HepG2 (cell line): ENCODE measurements around the gene NKD1. TPM values are rescaled to one million over a fixed set of nuclear protein-coding genes. Genes with fewer than 3 reads are reported as not detected.

Source experiments
- CAMTA2 ChIP-seq: sonication (generic); formaldehyde crosslinking; IDR thresholded peaks from 2 replicates; pipeline ENCODE4 v1.4.0; 2020; ENCODE audit warnings: mild to moderate bottlenecking, missing genetic modification reagents, borderline replicate concordance
- DMAP1 ChIP-seq: IDR thresholded peaks from 2 replicates; pipeline ENCODE4 v1.6.1; 2016
- HNRNPK ChIP-seq: fragments of 200-400 bp; formaldehyde crosslinking; IDR thresholded peaks from 2 replicates; pipeline ENCODE4 v1.6.1; 2018; ENCODE audit warnings: low read length, low read depth, moderate library complexity, mild to moderate bottlenecking; ENCODE audit not compliant: poor library complexity, severe bottlenecking
- KAT8 ChIP-seq: IDR thresholded peaks from 2 replicates; pipeline ENCODE4 v1.6.1; 2016; ENCODE audit warnings: missing genetic modification reagents, missing compliant biosample characterization
- NPAS2 ChIP-seq: sonication (generic); formaldehyde crosslinking; IDR thresholded peaks from 2 replicates; pipeline ENCODE4 v1.8.0; 2022; ENCODE audit warnings: mild to moderate bottlenecking, missing genetic modification reagents, borderline replicate concordance
- PLRG1 ChIP-seq: fragments of 450-650 bp; conservative IDR thresholded peaks from 2 replicates; pipeline ENCODE4 v1.6.1; 2016
- RAD21 ChIP-seq: fragments of 450-650 bp; formaldehyde crosslinking; IDR thresholded peaks from 2 replicates; pipeline ENCODE4 v1.5.0; 2020; ENCODE audit warnings: mild to moderate bottlenecking
- RARA ChIP-seq: IDR thresholded peaks from 2 replicates; pipeline ENCODE4 v1.6.1; 2016; ENCODE audit warnings: missing genetic modification reagents, missing compliant biosample characterization
- RFX5 ChIP-seq: IDR thresholded peaks from 2 replicates; pipeline ENCODE4 v1.6.1; 2011; ENCODE audit warnings: low read depth, low read length, improper control_type of control experiment
- SMAD3 ChIP-seq: sonication (generic); formaldehyde crosslinking; IDR thresholded peaks from 2 replicates; pipeline ENCODE4 v1.4.0; 2020; ENCODE audit warnings: missing genetic modification reagents
- SMYD3 ChIP-seq: sonication (generic); formaldehyde crosslinking; IDR thresholded peaks from 2 replicates; pipeline ENCODE4 v1.8.1; 2023; ENCODE audit warnings: mild to moderate bottlenecking, missing genetic modification reagents
- SOX5 ChIP-seq: IDR thresholded peaks from 2 replicates; pipeline ENCODE4 v1.6.1; 2016; ENCODE audit warnings: borderline replicate concordance
- TCF12 ChIP-seq, 2 experiments: fragments of 450-650 bp in 1 of 2; sonication (generic) in 1 of 2; formaldehyde crosslinking in 1 of 2; IDR thresholded peaks; 2 replicates each; pipeline versions ENCODE4 v1.6.1 to v1.8.0; 2017 to 2022; ENCODE audit warnings: antibody characterized with exemption in 1 of 2, mild to moderate bottlenecking in 1 of 2, missing genetic modification reagents in 1 of 2, moderate library complexity in 1 of 2
- TMF1 ChIP-seq: sonication (generic); formaldehyde crosslinking; IDR thresholded peaks from 2 replicates; pipeline ENCODE4 v1.8.1; 2022; ENCODE audit warnings: low read depth, missing genetic modification reagents
- YEATS2 ChIP-seq: sonication (generic); formaldehyde crosslinking; IDR thresholded peaks from 2 replicates; pipeline ENCODE4 v1.4.0; 2020; ENCODE audit warnings: missing genetic modification reagents, borderline replicate concordance
- ZBTB38 ChIP-seq: sonication (generic); formaldehyde crosslinking; IDR thresholded peaks from 2 replicates; pipeline ENCODE4 v1.5.1; 2020; ENCODE audit warnings: mild to moderate bottlenecking, missing genetic modification reagents
- ZNF207 ChIP-seq: fragments of 450-650 bp; IDR thresholded peaks from 2 replicates; pipeline ENCODE4 v1.6.1; 2016; ENCODE audit warnings: antibody characterized with exemption, borderline replicate concordance
- ZNF230 ChIP-seq: sonication (generic); formaldehyde crosslinking; IDR thresholded peaks from 2 replicates; pipeline ENCODE4 v1.4.0; 2020; ENCODE audit warnings: mild to moderate bottlenecking, missing genetic modification reagents
- ZNF232 ChIP-seq: sonication (generic); formaldehyde crosslinking; IDR thresholded peaks from 2 replicates; pipeline ENCODE4 v1.4.0; 2020; ENCODE audit warnings: missing genetic modification reagents, borderline replicate concordance
- ZNF460 ChIP-seq: sonication (generic); formaldehyde crosslinking; IDR thresholded peaks from 2 replicates; pipeline ENCODE4 v1.5.1; 2020; ENCODE audit warnings: missing genetic modification reagents, mild to moderate bottlenecking, borderline replicate concordance
- ZNF563 ChIP-seq: sonication (generic); formaldehyde crosslinking; IDR thresholded peaks from 2 replicates; pipeline ENCODE4 v1.8.0; 2022; ENCODE audit warnings: mild to moderate bottlenecking, moderate library complexity, missing genetic modification reagents
- ZSCAN12 ChIP-seq: sonication (generic); formaldehyde crosslinking; IDR thresholded peaks from 2 replicates; pipeline ENCODE4 v1.9.0; 2021; ENCODE audit warnings: mild to moderate bottlenecking, missing genetic modification reagents
- polyA plus RNA-seq, 8 experiments: library from polyadenylated mRNA; depleted of rRNA in 3 of 8; stranded (reverse) in 7 of 8; unstranded in 1 of 8; fragments of >200 nt; fragmentation: Illumina TruSeq in 4 of 8; extraction: Trizol in 4 of 8; gene quantifications; 2 replicates each; pipeline versions ENCODE4 v1.2.1 to v1.2.3, GENCODE V29; 2011 to 2016; ENCODE audit warnings: low read depth in 4 of 8, missing spikeins in 1 of 8, mixed read lengths in 1 of 8; ENCODE audit not compliant: insufficient read depth in 1 of 8
- total RNA-seq, 5 experiments: library from RNA; depleted of rRNA; stranded (reverse); fragments of >200 nt; fragmentation: Illumina TruSeq; extraction: Trizol; gene quantifications; 2 replicates each; pipeline ENCODE4 v1.2.3, GENCODE V29; 2016; ENCODE audit warnings: low read depth in 1 of 5
- TF ChIP-seq, protein P1 (sequence below): sonication (generic); formaldehyde crosslinking; IDR thresholded peaks from 2 replicates; pipeline ENCODE4 v1.8.1; 2023; ENCODE audit warnings: mild to moderate bottlenecking, missing genetic modification reagents, borderline replicate concordance
- TF ChIP-seq, protein P2 (sequence below): sonication (generic); formaldehyde crosslinking; IDR thresholded peaks from 2 replicates; pipeline ENCODE4 v1.4.0; 2020; ENCODE audit warnings: missing genetic modification reagents, borderline replicate concordance
- TF ChIP-seq, protein P3 (sequence below): sonication (generic); formaldehyde crosslinking; IDR thresholded peaks from 2 replicates; pipeline ENCODE4 v1.4.0; 2020; ENCODE audit warnings: low read depth, mild to moderate bottlenecking, missing genetic modification reagents

The NKD1 gene
- total and polyA plus RNA-seq, 2 of the 13 experiments (the other 11 are each of a cell fraction or from before 2014, with no cell fraction given), result 70.4 to 121 TPM

DNA sequence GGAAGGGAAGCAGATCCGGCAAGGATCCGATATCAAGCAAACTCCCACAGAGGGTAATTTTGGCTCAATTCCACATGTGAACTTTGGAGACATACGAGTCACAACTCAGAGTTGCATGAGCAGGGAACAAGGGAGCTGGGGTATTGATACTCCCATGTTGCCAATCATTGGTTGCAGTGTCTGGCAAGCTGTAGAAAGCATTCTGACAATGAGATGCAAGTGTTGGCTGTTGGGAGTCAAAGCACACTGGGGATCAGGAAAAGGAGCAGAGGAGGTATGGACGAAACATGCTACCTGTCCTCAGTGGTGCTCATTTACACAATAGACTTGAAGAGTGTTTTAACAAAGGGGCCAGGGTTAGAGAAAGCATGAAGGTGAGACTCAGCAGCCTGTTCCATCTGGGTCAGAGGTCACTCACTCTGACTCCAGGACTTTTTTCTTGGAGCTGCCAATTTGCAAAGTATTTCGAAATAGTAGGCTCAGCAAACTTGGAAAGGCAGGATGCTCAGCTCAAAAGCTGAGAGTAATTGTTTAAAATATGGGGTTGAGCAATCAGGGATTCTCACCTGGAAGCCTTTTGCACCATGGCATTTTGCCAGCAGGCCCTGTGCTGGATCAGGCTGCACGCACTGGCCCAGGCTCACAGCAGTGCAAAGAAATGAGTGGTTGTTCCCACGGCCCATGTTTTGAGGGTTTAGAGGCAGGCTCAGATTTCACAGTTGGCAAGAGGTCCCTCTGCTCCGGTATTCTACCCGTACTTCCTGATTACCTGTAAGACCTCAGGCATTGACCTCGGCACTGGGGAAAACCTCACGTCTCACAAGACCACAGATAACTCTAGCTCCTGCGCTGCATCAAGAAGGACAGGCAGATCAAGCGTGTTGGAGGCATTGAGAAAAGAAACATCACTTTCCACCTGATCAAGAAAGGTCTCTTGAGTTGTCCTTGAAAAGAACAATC, 17.6 kb upstream of the NKD1 start (continued):
- TF ChIP-seq RAD21 (CRISPR knock-in tag) (no peak), ZNF230 (CRISPR knock-in tag) (peak; percentile 88), ZBTB38 (CRISPR knock-in tag) (peak; percentile 88), KAT8 (CRISPR knock-in tag) (peak; percentile 61; the same call in 1 of the 2 replicates), CAMTA2 (CRISPR knock-in tag) (no peak), ZSCAN12 (peak; percentile 79; the same call in 1 of the 2 replicates), YEATS2 (CRISPR knock-in tag) (peak; percentile 34; the same call in 1 of the 2 replicates), ZNF563 (CRISPR knock-in tag) (no peak; the same call in 1 of the 2 replicates), DMAP1 (CRISPR knock-in tag) (peak; percentile 85; the same call in 1 of the 2 replicates), RARA (CRISPR knock-in tag) (peak; percentile 71), PLRG1 (no peak), ZNF460 (CRISPR knock-in tag) (0 out of 2 replicates have a peak, but pooled peaks have one; percentile 10), RFX5 (no peak), HNRNPK (no peak), SMAD3 (CRISPR knock-in tag) (peak; percentile 71; the same call in 1 of the 2 replicates), SMYD3 (CRISPR knock-in tag) (no peak), SOX5 (peak; percentile 97), TMF1 (no peak), ZNF232 (peak; percentile 89; the same call in 1 of the 2 replicates), NPAS2 (CRISPR knock-in tag) (no peak), TCF12 (IDR thresholded peaks at IDR 0.05) (no peak), TCF12 (CRISPR knock-in tag; IDR thresholded peaks at IDR 0.05) (peak; percentile 87; the same call in 1 of the 2 replicates), ZNF207 (no peak)
- TF ChIP-seq, protein P1, sequence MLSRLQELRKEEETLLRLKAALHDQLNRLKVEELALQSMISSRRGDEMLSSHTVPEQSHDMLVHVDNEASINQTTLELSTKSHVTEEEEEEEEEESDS (CRISPR knock-in tag), result no peak
- TF ChIP-seq, protein P2, sequence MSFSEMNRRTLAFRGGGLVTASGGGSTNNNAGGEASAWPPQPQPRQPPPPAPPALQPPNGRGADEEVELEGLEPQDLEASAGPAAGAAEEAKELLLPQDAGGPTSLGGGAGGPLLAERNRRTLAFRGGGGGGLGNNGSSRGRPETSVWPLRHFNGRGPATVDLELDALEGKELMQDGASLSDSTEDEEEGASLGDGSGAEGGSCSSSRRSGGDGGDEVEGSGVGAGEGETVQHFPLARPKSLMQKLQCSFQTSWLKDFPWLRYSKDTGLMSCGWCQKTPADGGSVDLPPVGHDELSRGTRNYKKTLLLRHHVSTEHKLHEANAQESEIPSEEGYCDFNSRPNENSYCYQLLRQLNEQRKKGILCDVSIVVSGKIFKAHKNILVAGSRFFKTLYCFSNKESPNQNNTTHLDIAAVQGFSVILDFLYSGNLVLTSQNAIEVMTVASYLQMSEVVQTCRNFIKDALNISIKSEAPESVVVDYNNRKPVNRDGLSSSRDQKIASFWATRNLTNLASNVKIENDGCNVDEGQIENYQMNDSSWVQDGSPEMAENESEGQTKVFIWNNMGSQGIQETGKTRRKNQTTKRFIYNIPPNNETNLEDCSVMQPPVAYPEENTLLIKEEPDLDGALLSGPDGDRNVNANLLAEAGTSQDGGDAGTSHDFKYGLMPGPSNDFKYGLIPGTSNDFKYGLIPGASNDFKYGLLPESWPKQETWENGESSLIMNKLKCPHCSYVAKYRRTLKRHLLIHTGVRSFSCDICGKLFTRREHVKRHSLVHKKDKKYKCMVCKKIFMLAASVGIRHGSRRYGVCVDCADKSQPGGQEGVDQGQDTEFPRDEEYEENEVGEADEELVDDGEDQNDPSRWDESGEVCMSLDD (CRISPR knock-in tag), result peak; percentile 44; the same call in 1 of the 2 replicates
- TF ChIP-seq, protein P3, sequence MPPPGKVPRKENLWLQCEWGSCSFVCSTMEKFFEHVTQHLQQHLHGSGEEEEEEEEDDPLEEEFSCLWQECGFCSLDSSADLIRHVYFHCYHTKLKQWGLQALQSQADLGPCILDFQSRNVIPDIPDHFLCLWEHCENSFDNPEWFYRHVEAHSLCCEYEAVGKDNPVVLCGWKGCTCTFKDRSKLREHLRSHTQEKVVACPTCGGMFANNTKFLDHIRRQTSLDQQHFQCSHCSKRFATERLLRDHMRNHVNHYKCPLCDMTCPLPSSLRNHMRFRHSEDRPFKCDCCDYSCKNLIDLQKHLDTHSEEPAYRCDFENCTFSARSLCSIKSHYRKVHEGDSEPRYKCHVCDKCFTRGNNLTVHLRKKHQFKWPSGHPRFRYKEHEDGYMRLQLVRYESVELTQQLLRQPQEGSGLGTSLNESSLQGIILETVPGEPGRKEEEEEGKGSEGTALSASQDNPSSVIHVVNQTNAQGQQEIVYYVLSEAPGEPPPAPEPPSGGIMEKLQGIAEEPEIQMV, result 0 out of 2 replicates have a peak, but pooled peaks have one; percentile 60
